ENCODE data around the gene CD70.
"Not testable (repeated sequence)": the region's sequence is repeated elsewhere in the genome, so short reads cannot be mapped to it uniquely, and the experiment has no call there.

The CD70 gene

GRCh38 chr19:6590827-6591319 lies at the start of gene CD70:
Gene CD70, minus strand, starts transcription at chr19:6591150. Its CDS starts 148 bp downstream, at chr19:6591002.
- DNase-seq = no peak

- DNase-seq = not testable (repeated sequence)
Measured at GRCh38 chr19:6640333-6640732, 49.4 kb upstream of the CD70 start.

- DNase-seq = no peak
Measured at GRCh38 chr19:6639439-6639838, 48.5 kb upstream of the CD70 start.

- DNase-seq = not testable (repeated sequence)
Measured at GRCh38 chr19:6633456-6633813, 42.5 kb upstream of the CD70 start.

GRCh38 chr19:6632747-6633455 lies 42.0 kb upstream of the CD70 start:
- DNase-seq = peak; percentile 29

GRCh38 chr19:6632002-6632621 lies 41.2 kb upstream of the CD70 start:
- peak; percentile 70 for DNase-seq

- no peak for DNase-seq
Measured at GRCh38 chr19:6626764-6627163, 35.8 kb upstream of the CD70 start.

GRCh38 chr19:6617374-6617773 lies 26.4 kb upstream of the CD70 start:
- no peak for DNase-seq

GRCh38 chr19:6616011-6616410 lies 25.1 kb upstream of the CD70 start:
- no peak for DNase-seq

GRCh38 chr19:6613711-6614110 lies 22.8 kb upstream of the CD70 start:
- DNase-seq = no peak

- no peak for DNase-seq
Measured at GRCh38 chr19:6610934-6611852, 20.2 kb upstream of the CD70 start.

GRCh38 chr19:6608940-6609339 lies 18.0 kb upstream of the CD70 start:
- no peak for DNase-seq

- DNase-seq = not testable (repeated sequence)
Measured at GRCh38 chr19:6608146-6608545, 17.2 kb upstream of the CD70 start.

- not testable (repeated sequence) for DNase-seq
Measured at GRCh38 chr19:6606276-6607070, 15.5 kb upstream of the CD70 start.

GRCh38 chr19:6604906-6605305 lies 14.0 kb upstream of the CD70 start:
- DNase-seq = no peak

GRCh38 chr19:6602729-6603114 lies 11.8 kb upstream of the CD70 start:
- no peak for DNase-seq

GRCh38 chr19:6601537-6602052 lies 10.6 kb upstream of the CD70 start:
- not testable (repeated sequence) for DNase-seq

GRCh38 chr19:6600951-6601536 lies 10.1 kb upstream of the CD70 start:
- not testable (repeated sequence) for DNase-seq

- no peak for DNase-seq
Measured at GRCh38 chr19:6599866-6600454, 9.0 kb upstream of the CD70 start.

GRCh38 chr19:6598254-6598892 lies 7.4 kb upstream of the CD70 start:
- DNase-seq = not testable (repeated sequence)
